ENCODE results near the gene MOSMO. TPM values are rescaled to one million over a fixed set of nuclear protein-coding genes. Genes with fewer than 3 reads are reported as not detected.

MOSMO gene
- total and polyA plus RNA-seq, 2 of the 13 experiments (the other 11 are each of a cell fraction or from before 2014, with no cell fraction given) = 26.7 to 32.6 TPM

DNA sequence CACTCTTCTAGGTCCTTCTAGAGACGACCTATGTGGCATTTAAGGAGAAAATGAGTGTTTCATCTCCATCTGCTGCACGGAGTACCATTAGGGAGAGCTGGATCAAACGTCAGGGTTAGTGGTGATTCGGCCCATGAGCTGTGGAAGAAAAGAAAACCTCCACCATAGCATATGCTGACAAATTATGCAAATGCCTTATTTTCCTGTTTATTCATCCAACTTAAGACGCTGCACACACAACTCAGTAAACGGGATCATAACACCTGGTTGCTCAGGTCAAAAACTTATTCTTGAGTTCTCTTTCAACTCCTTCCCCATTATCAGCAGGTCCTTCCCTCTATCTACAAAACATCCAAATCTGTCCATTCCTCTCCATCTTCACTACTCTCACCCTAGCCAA lies 1.3 kb upstream of the MOSMO start (continued):
- TF ChIP-seq, protein P1, sequence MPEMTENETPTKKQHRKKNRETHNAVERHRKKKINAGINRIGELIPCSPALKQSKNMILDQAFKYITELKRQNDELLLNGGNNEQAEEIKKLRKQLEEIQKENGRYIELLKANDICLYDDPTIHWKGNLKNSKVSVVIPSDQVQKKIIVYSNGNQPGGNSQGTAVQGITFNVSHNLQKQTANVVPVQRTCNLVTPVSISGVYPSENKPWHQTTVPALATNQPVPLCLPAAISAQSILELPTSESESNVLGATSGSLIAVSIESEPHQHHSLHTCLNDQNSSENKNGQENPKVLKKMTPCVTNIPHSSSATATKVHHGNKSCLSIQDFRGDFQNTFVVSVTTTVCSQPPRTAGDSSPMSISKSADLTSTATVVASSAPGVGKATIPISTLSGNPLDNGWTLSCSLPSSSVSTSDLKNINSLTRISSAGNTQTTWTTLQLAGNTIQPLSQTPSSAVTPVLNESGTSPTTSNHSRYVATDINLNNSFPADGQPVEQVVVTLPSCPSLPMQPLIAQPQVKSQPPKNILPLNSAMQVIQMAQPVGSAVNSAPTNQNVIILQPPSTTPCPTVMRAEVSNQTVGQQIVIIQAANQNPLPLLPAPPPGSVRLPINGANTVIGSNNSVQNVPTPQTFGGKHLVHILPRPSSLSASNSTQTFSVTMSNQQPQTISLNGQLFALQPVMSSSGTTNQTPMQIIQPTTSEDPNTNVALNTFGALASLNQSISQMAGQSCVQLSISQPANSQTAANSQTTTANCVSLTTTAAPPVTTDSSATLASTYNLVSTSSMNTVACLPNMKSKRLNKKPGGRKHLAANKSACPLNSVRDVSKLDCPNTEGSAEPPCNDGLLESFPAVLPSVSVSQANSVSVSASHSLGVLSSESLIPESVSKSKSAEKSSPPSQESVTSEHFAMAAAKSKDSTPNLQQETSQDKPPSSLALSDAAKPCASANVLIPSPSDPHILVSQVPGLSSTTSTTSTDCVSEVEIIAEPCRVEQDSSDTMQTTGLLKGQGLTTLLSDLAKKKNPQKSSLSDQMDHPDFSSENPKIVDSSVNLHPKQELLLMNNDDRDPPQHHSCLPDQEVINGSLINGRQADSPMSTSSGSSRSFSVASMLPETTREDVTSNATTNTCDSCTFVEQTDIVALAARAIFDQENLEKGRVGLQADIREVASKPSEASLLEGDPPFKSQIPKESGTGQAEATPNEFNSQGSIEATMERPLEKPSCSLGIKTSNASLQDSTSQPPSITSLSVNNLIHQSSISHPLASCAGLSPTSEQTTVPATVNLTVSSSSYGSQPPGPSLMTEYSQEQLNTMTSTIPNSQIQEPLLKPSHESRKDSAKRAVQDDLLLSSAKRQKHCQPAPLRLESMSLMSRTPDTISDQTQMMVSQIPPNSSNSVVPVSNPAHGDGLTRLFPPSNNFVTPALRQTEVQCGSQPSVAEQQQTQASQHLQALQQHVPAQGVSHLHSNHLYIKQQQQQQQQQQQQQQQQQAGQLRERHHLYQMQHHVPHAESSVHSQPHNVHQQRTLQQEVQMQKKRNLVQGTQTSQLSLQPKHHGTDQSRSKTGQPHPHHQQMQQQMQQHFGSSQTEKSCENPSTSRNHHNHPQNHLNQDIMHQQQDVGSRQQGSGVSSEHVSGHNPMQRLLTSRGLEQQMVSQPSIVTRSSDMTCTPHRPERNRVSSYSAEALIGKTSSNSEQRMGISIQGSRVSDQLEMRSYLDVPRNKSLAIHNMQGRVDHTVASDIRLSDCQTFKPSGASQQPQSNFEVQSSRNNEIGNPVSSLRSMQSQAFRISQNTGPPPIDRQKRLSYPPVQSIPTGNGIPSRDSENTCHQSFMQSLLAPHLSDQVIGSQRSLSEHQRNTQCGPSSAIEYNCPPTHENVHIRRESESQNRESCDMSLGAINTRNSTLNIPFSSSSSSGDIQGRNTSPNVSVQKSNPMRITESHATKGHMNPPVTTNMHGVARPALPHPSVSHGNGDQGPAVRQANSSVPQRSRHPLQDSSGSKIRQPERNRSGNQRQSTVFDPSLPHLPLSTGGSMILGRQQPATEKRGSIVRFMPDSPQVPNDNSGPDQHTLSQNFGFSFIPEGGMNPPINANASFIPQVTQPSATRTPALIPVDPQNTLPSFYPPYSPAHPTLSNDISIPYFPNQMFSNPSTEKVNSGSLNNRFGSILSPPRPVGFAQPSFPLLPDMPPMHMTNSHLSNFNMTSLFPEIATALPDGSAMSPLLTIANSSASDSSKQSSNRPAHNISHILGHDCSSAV (CRISPR knock-in tag; IDR thresholded peaks at IDR 0.05; ENCODE audit: borderline replicate concordance) = peak; percentile 81; the same call in 1 of the 2 replicates
- TF ChIP-seq ZNF605 (CRISPR knock-in tag; IDR thresholded peaks at IDR 0.05) (no peak), ONECUT2 (CRISPR knock-in tag; IDR thresholded peaks at IDR 0.05) (0 out of 2 replicates have a peak, but pooled peaks have one; percentile 5), ESRRA (CRISPR knock-in tag; IDR thresholded peaks at IDR 0.05; ENCODE audit: low read depth) (no peak), ZSCAN30 (CRISPR knock-in tag; IDR thresholded peaks at IDR 0.05) (peak; percentile 65; the same call in 1 of the 2 replicates), ZNF557 (CRISPR knock-in tag; IDR thresholded peaks at IDR 0.05) (no peak), MAFK (conservative IDR thresholded peaks at IDR 0.05 in 1 of 2, IDR thresholded peaks at IDR 0.05 in 1 of 2; ENCODE audit: low read length in 2 of 2) (no peak)
- TF ChIP-seq, protein P2, sequence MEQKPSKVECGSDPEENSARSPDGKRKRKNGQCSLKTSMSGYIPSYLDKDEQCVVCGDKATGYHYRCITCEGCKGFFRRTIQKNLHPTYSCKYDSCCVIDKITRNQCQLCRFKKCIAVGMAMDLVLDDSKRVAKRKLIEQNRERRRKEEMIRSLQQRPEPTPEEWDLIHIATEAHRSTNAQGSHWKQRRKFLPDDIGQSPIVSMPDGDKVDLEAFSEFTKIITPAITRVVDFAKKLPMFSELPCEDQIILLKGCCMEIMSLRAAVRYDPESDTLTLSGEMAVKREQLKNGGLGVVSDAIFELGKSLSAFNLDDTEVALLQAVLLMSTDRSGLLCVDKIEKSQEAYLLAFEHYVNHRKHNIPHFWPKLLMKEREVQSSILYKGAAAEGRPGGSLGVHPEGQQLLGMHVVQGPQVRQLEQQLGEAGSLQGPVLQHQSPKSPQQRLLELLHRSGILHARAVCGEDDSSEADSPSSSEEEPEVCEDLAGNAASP (CRISPR knock-in tag; IDR thresholded peaks at IDR 0.05; ENCODE audit: borderline replicate concordance) = no peak

Measured in HepG2 (cell line).